Measurements from ENCODE around the gene NKAIN2. TPM values are rescaled to one million over a fixed set of nuclear protein-coding genes. Genes with fewer than 3 reads are reported as not detected.
"Not testable (repeated sequence)": the region's sequence is repeated elsewhere in the genome, so short reads cannot be mapped to it uniquely, and the experiment has no call there.

NKAIN2 gene
- total RNA-seq, 1 experiment from 2014 or later: 0.15 TPM

DNA sequence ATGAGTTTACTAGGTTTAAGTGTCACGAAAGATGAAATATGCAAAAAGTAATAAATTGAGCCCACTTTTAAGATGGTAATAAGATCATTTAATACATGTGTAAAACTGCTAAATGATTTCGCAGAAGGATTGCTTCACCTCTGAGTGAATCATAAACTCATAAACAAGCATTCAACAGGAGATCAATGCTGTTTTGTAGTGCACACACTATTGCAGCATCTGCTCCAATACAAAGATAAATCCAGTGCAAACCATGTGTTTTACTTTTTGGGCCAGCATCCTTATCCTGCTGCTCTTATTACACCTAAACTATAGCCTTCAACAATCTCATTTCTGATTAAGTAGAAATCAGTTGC, 400.1 kb downstream of the NKAIN2 start:
- DNase-seq (ENCODE audit: low read depth): no peak

DNA sequence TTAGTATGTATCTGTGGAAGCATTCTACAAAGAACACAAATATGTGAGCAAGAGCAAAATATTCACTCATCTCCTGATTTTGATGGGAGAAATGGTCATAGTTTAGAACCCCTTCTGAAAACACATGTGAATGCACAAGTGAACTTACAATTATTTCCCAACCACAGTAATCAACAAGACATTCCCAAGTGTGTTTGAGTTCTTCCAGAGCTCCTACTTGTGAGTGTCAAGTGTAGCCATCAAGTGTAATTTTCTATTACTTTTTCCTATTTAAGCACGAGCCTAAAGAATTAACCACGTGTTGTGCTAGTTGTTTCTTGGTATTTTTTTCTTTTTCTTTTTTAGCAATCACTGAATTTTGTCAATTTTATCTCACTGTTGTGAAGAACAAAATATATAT, 402.3 kb downstream of the NKAIN2 start:
- no peak for DNase-seq (ENCODE audit: low read depth)

DNA sequence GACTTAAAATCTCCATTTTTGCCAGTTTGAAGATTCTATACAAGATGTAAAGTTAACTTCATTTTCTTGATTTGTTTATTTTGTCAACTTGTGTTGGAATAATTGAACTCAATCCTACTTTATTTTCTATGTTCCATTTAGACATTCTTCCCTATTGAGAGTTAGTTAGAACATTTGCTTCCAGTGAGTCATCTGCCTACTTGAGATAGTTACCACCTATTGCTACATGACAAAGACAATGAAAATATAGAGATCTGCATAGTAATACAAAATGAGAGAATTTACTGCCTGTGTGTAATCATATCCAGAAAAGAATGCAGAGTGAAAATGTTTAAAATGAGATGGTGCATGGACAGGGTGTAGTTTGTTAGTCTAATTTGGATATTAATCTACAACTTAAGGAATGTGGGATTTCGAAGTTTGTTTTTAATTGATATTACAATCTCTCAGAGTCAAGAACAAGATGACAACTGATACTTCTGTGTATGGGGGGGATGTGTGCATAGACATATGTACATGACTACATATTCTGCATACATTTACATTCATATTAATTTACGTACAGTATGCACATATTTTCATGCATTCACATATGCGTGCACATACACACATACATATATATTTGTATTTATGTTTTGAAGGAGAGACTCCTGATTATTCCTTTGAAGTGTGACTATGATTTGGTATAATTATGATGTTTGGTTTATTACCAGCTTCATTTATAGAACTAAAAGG, 420.1 kb downstream of the NKAIN2 start:
- DNase-seq (ENCODE audit: low read depth): peak; percentile 3

DNA sequence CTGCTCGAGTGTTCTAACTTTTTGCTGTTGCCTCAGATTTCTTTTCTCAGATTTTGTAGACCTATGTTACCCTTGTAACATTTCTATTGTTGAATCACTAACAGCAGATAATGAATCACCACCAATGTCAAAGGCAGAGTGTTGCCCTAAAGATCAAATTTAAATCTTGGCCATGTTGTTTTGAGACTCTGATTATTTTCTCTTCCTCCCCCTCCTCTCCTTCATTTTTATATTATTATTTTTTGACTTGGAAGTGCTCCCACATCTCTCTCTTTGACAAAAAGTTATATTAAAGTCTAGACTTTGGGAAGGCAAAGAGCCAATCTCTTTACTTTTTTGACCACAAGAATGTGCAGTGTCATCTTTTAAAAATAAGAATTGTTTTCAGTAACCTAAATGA, 422.7 kb downstream of the NKAIN2 start:
- no peak for DNase-seq (ENCODE audit: low read depth)

DNA sequence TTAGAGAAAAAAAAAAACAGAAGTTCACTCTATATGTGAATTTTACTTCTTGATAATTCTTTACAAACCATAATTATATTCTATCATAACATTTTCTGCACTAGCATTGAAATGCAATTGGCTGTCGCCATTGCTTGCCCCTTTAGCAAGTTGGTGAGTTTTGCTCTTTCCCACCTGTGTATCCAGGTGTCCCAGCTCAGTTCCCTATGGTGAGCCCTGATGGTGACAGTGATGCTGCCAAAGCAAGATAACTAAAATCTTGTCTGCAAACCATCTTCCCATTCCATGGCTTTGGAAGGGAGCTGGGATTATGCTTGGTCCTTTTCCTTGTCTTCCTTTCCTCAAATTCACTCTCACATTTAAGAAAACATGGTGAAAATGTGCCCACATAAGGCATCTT, 429.6 kb downstream of the NKAIN2 start:
- no peak for DNase-seq (ENCODE audit: low read depth)

DNA sequence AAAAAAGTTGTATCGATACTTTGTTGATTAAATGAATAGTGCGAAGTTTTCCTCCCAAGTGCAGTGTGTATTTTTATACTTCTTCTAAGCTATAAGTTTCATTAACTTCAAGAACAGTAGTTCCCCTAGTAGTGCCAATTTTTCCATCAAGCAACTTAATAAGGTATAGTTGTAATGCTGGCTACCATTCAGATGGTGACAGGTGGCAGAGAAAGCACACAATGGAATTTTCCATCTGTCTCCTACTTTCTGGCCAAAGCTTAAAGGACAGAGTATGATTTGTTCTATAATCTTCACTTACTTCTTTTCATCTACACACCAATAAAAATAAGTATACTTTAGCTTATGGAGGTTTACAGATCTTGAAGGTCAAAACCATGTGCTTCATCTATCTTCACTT, 431.1 kb downstream of the NKAIN2 start:
- no peak for DNase-seq (ENCODE audit: low read depth)

DNA sequence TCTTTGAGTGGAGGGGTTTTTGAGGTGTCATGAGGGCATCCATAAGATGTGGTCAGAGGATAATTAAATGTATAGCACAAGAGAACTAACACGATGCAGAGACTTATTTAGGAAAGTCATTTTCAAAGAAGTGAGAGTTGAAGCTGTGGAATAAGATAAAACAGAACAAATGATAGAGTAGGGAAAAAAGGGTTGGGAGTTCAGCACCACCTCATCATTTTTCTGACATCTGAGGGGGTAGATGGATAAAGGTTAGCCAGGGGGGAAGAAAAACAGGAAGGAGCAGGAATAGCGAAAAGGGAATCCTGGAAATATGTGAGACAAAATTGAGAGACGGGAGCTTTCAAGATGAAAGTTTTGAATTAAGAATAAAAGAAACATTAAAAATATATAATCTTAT, 434.2 kb downstream of the NKAIN2 start:
- no peak for DNase-seq (ENCODE audit: low read depth)

DNA sequence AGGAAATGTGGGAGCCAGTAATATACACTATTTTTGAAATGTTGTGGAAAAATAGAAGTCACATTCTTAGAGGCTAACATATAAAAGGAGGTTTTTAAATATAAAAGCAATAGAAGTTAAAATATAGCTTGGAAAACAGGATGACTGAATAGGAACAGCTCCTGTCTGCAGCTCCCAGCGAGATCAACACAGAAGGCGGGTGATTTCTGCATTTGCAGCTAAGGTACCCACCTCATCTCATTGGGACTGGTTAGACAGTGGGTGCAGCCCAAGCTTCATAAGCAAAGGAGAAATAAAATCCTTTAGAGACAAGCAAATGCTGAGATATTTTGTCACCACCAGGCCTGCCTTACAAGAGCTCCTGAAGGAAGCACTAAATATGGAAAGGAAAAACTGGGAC, 434.7 kb downstream of the NKAIN2 start:
- DNase-seq (ENCODE audit: low read depth): not testable (repeated sequence)

DNA sequence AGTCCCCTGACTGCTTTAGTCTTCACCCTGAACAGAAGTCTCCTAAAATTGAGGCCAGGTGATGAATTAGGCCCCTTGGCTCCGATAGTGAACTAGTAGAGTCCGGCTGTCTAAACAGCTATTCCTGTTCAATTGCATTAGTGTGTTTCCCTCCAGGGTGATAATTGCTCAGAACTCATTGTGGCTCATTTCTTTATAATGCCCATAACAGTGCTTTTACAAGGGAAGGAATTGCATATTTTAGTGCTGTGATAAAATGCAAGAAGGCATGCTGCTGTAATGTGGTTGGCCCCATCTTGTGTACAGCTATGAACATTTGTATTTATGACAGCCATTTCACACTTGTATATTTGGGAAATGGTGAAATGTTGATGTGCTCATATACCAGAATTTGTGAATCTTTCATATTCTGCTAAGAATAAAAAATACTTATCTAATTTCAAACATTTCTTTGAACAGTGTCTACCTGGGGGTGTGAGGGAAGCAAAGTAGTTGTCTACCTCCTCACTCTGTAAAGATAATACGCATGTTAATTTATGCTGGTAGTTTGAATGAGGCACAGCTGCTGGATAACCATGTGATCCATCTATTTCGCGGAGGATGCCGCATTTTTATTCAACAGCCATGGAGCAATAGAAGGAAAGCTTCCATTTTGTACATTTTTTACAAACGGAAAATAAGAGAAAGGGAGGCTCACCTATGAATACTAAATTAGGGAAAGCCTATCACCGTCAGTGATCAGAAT, 451.4 kb downstream of the NKAIN2 start:
- DNase-seq (ENCODE audit: low read depth): no peak

DNA sequence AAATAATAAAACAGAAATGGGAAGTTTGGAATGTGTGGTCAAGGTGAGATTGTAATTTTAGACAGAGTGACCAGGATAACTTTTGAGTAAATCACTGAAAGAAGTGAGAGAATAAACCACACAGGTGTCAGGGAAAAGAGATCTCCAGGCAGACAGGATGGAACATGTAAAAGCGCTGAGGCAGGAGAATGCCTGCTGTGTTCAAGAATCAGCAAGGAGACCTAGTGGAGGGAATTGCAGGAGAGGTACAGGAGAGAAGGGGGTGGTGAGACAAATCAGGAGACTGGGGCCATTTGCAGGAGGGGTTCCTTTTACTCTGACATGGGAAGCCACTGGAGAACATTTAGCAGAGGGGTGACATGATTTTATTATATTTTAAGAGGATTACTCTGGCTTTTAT, 456.7 kb downstream of the NKAIN2 start:
- DNase-seq (ENCODE audit: low read depth): no peak

DNA sequence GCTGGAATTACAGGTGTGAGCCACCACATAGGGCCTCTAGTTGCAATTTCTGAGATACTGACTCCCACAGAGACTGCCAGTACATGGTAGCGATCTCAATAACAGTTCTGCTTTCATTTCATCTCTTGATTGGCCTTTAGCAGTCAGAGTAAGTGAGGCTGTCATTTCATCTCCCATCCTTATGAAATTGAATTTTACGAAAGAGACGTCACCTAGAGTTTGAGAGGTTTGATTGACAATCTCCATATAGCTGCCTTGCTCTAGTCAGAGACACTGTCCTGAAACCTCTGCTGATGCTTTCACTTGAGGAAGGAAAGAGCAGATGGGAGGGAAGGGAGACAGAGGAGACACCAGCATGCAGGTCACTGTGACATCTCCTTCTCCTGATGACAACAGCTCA, 466.1 kb downstream of the NKAIN2 start:
- DNase-seq (ENCODE audit: low read depth): no peak

DNA sequence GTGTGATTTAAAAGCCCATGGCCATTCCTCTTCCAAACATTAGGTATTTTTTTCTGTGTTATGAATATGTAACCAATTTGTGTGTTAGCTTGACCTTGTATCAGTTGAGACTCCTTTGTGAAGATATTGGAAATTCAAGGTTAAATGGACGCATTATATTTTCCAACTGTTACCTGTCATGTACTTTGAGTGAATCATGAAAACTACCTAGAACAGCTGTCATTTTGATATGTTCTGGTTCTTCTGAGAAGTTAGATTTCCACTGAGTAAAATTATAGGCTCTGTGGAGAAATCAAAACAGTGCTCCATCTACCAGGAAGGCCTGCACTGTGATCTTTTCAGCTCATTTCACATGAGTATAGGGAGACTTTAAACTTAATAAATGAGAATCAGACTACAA, 470.0 kb downstream of the NKAIN2 start:
- DNase-seq (ENCODE audit: low read depth): no peak

DNA sequence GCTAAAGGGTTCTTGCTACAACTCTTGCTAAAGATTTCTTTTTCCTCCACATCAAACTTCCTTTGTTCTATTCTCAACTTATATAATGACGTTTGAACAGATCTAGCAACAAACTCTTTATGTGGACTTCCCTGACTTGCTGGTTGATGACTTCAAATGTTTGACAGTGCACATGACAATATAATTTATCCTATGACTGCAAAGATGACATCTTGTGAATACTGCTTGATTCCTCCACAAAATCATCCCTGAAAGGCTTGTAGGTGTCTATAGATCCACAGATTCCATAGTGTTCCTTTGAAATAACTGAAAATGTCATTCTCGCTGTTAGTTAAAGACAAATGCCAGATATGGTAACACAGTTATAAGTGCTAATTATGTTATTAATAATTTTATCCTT, 478.9 kb downstream of the NKAIN2 start:
- no peak for DNase-seq (ENCODE audit: low read depth)

DNA sequence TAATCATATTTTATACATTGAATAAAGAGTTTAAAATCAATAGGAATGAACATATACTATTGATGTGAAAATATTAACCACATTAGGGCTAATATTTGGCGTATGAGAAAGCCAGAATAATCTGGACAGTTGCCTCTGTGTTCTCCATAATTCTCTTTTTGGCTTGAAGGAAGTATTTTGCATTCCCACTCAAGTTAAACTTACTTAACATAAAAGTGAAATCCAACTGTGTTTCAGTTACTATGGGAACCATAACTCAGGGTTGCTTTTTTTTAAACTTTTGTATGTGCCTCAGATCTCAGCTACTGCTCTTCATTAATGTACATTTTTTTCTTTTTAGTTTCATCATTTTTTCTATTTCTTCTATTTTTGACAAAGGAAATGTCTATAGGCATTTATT, 479.8 kb downstream of the NKAIN2 start:
- no peak for DNase-seq (ENCODE audit: low read depth)

DNA sequence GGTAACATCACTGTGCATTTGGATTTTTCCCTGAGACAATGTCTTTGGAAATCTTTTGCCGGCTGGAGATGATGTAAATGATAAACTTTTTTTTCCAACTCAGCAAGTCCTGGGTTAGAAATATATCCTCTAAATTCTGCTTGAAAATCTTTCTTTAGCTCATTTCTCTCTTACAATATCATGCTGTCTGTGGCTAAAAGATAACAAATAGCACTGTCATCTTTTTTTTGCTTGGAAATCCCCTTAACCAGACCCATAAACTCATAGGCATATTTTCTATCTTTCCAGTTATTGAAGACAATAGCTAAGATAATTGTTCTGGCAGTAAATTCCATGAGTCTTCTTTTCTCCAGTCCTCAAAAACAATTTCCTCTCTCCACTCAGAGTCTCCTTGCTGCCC, 481.5 kb downstream of the NKAIN2 start:
- DNase-seq (ENCODE audit: low read depth): no peak

DNA sequence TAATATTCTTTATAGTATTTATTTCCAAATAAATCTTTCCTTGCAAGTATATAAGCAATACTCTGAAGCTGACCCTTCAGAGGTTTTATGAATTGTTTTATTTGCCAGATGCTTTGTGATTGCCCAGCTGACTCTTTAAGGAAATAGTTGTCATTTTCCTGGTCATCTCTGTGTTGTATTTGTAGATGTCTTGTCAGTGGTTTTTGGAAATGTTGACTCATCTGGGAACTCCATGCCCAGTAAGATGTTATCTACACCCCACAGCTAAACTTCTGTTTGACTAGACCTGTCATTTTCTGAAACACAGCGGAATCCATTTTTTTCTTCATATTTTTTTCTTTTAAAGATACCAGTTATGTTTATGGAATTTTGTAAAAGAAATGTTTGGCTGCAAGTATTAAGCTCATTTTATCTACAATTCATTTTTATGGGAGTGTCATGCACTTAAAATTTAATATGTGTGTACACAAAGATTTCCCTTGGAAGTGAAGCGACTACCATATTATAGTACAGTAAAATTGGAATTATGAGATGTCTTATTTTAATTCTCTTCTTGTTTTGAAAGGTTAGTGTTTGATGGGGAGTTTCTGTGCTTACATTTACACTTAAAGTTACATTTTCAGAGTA, 491.0 kb downstream of the NKAIN2 start:
- DNase-seq (ENCODE audit: low read depth): peak; percentile 52

DNA sequence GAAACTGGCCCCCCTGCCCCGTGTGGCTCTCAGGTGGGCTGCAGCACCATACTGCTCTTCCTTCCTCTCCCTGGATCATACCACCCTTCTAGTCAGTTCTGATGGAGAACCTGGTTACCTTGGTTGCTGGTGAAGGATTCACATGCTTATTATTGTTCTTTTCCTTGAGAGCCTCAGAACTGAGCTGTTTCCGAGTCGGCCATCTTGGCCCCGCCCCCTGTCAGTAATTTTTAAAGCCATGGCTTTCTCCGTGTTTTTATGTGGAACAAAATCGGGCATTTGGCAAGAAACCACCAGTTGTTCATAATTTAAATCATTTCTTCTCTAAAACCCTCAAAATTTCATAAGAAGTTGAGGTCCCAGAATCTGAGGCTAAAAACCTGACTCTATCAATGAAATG, 493.8 kb downstream of the NKAIN2 start:
- no peak for DNase-seq (ENCODE audit: low read depth)

DNA sequence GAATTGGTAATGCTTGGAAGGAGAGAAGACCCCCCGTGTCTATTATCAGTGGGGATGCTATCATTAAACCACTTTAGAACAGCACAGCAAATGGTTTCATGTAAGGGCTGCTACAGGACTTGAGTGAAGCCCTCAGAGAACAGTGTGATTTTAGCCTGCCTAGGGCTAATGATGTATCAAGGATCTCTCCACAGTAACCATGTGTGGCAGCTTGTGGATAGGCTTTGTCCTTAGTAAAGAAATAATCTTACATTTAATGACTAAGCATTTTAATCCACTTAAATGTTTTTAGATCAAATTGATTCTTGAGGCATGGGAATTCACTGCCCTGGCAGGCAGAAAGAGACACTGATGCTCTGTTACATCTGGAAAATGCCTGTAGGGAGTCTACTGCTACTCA, 495.1 kb downstream of the NKAIN2 start:
- DNase-seq (ENCODE audit: low read depth): no peak

DNA sequence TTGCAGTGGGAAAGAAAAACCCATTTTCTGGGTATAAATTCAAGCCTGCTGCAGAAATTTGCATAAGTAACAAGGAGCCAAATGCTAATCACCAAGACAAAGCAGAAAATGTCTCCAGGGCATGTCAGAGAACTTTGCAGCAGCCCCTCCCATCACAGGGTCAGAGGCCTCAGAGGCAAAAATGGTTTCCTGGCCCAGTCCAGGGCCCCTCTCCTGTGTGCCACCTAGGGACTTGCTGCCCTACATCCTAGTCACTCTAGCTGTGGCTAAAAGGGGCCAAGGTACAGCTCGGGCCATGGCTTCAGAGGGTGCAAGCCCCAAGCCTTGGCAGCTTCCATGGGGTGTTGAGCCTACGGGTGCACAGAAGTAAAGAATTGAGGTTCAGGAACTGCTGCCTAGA, 497.2 kb downstream of the NKAIN2 start:
- DNase-seq (ENCODE audit: low read depth): not testable (repeated sequence)

DNA sequence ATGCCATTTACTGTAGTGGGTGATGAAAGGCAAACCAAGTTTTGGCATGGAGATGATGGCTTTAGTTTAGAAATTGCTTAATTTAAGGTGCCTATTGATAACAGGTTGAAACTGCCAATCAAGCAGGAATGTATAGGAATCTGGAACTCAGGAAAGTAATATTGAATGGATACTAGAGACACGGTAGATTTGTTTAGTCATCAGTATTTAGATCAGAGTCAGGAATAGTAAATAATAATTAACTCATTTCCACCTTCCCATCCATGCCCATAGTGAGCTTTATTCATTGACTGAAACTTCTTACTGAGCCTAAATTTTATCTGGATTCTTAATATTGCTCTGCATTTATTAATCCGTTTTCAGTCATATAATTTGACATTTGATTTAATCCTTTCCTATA, 500.3 kb downstream of the NKAIN2 start:
- no peak for DNase-seq (ENCODE audit: low read depth)

DNA sequence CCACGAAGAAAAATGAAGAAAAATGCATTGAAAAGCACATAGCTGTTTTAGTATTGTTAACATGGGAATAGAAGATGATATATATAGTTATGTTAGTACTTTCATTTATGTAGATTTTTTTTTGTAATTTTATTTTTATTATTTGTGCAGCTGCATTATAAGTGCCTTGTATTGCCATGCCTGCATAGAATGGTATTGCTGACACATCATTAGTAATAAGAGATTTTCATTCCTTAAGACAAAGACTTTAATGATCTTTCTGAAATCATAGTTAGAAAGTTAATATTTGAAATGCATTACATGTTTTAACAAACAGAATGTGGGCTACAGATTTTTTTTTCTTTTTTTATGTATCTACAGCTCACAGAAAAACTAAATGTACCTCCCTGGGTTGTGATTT, 506.5 kb downstream of the NKAIN2 start:
- no peak for DNase-seq (ENCODE audit: low read depth)

DNA sequence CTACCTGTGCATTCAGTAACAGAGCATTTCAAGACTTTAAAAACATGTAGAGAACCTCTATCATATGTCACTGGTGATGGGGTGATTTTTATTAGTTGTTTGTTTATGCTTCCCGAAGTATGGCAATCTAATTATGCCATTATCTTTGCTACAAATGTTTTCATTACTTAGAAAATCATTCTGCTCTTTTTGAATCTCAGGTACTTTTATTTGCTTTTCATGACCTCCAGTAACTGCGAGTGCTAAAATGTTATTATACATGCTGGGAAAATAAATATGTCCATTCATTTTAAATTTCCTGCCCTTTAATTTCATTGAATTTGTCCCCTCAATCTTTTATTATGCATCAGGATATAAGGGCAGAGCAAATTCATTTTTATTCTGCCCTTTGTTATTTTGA, 515.7 kb downstream of the NKAIN2 start:
- DNase-seq (ENCODE audit: low read depth): no peak

DNA sequence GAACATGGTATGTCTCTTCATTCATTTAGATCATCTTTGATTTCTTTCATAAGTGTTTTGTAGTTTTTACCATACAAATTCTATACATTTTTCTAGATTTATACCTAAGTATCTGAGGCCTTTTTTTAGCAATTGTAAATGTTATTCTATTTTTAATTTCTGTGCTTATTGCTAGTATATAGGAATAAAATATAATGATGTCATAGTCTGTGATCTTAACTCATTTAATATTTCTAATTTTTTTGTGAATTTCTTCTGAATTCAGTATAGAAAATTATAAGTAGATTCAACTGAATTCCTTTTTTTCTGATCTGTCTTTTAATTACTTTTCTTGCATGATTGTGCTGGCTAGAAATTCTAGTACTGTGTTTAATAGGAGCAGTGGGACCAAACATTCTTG, 520.6 kb downstream of the NKAIN2 start:
- DNase-seq (ENCODE audit: low read depth): no peak

Data from M059J (cell line).